OCI-LY1 (cell line): Measurements from ENCODE around the gene UGT1A9.

Source experiments
- CTCF ChIP-seq: fragments of 200-600 bp; sonication (generic), shearing (Covaris generic); IDR thresholded peaks from 2 replicates; pipeline ENCODE4 v1.5.1; 2017; ENCODE audit warnings: mild to moderate bottlenecking, antibody characterized with exemption, low read length, moderate library complexity, mixed read lengths
- EZH2 ChIP-seq: fragments of 200-600 bp; sonication (generic), shearing (Covaris generic); IDR thresholded peaks from 2 replicates; pipeline ENCODE4 v1.8.0; 2017; ENCODE audit warnings: borderline replicate concordance, mixed run types, mild to moderate bottlenecking, antibody characterized with exemption, low read length, moderate library complexity, mixed read lengths

GRCh38 chr2:233800208-233800607 lies 128.5 kb downstream of the UGT1A9 start:
- TF ChIP-seq CTCF (no peak), EZH2 (no peak)
